BJ (cell line): ENCODE results near the gene CTAGE4. TPM values are rescaled to one million over a fixed set of nuclear protein-coding genes. Genes with fewer than 3 reads are reported as not detected.
"Not testable (repeated sequence)": the region's sequence is repeated elsewhere in the genome, so short reads cannot be mapped to it uniquely, and the experiment has no call there.

Source experiments
- CTCF ChIA-PET: fragments of 350-600 bp; formaldehyde crosslinking; extraction: SDS; loops from one replicate; lab custom pipeline; 2021; ENCODE audit warnings: antibody characterized with exemption, inconsistent platforms; lab: Yijun Ruan, JAX
- POLR2A ChIA-PET: fragments of 300-600 bp; sonication (Branson Sonifier 250); formaldehyde crosslinking; extraction: SDS; loops from one replicate; lab custom pipeline; 2021; ENCODE audit warnings: antibody characterized with exemption; lab: Charles Lee
- DNase-seq: peaks from one replicate; pipeline ENCODE4 v3.0.0-alpha.2; 2011; ENCODE audit warnings: low read depth
- H3K27me3 ChIP-seq: 2 replicates; pipeline ENCODE4 v1.6.0; 2011; ENCODE audit warnings: low read length; ENCODE audit not compliant: control insufficient read depth, insufficient read depth
- H3K36me3 ChIP-seq: 2 replicates; pipeline ENCODE4 v1.5.1; 2011; ENCODE audit warnings: low read length; ENCODE audit not compliant: control insufficient read depth, insufficient read depth
- H3K4me3 ChIP-seq: 2 replicates; pipeline ENCODE4 v1.5.1; 2011; ENCODE audit warnings: low read depth, mild to moderate bottlenecking, control low read depth, low read length
- CTCF ChIP-seq: IDR thresholded peaks from 2 replicates; pipeline ENCODE4 v1.5.1; 2011; ENCODE audit warnings: low read depth, mild to moderate bottlenecking, control low read depth, inconsistent platforms, low read length, moderate library complexity; ENCODE audit not compliant: insufficient read depth
- polyA plus RNA-seq: library from polyadenylated mRNA; depleted of rRNA; stranded (reverse); fragments of >200 nt; gene quantifications from 2 replicates; pipeline ENCODE4 v1.2.3, GENCODE V29; 2011

The CTAGE4 gene
- polyA plus RNA-seq, 1 experiment = 0.91 TPM

- POLR2A ChIA-PET = no interaction called here
- no peaks in the 10 kb centered on the region for H3K27me3 ChIP-seq
- H3K36me3 ChIP-seq = no peaks in the 10 kb centered on the region
- no peak for TF ChIP-seq CTCF
- no peak overlapping the region for H3K4me3 ChIP-seq
- no peak for DNase-seq
- CTCF ChIA-PET = no interaction called here
Measured at GRCh38 chr7:144158861-144159260, 24.4 kb upstream of the CTAGE4 start.

GRCh38 chr7:144164784-144165183 is 18.5 kb upstream of the CTAGE4 start:
- CTCF ChIA-PET = no interaction called here

GRCh38 chr7:144171594-144172350 is 11.5 kb upstream of the CTAGE4 start:
- POLR2A ChIA-PET, CTCF ChIA-PET, H3K36me3 ChIP-seq, H3K4me3 ChIP-seq, DNase-seq, H3K27me3 ChIP-seq: not testable (repeated sequence)

More at GRCh38 chr7:144164784-144165183, 18.5 kb upstream of the CTAGE4 start:
- no peak overlapping the region for H3K4me3 ChIP-seq
- POLR2A ChIA-PET = no interaction called here
- H3K36me3 ChIP-seq = no peaks in the 10 kb centered on the region
- H3K27me3 ChIP-seq = no peaks in the 10 kb centered on the region
- DNase-seq = no peak
- no peak for TF ChIP-seq CTCF

GRCh38 chr7:144174613-144175012 is 8.7 kb upstream of the CTAGE4 start:
- CTCF ChIA-PET = no interaction called here
- Histone ChIP-seq H3K4me3 (no peak overlapping the region), H3K27me3 (no peaks in the 10 kb centered on the region), H3K36me3 (no peaks in the 10 kb centered on the region)
- POLR2A ChIA-PET = no interaction called here
- DNase-seq = no peak
- no peak for TF ChIP-seq CTCF

- H3K36me3 ChIP-seq, DNase-seq, H3K27me3 ChIP-seq, H3K4me3 ChIP-seq, POLR2A ChIA-PET: not testable (repeated sequence)
- CTCF ChIA-PET = interaction anchor here (0.9 to 1.3 kb wide), 2 partner anchors 34 to 213 kb away, joined by 3 to 10 read pairs; no protein-coding TSS in a partner anchor
- TF ChIP-seq CTCF = peak; percentile 29; the same call in 1 of the 2 replicates
Measured at GRCh38 chr7:144178380-144179164, 4.7 kb upstream of the CTAGE4 start.

GRCh38 chr7:144179165-144179479 is 4.1 kb upstream of the CTAGE4 start:
- POLR2A ChIA-PET, H3K27me3 ChIP-seq, CTCF ChIA-PET, DNase-seq, H3K4me3 ChIP-seq, H3K36me3 ChIP-seq: not testable (repeated sequence)

GRCh38 chr7:144187848-144188247 is 4.6 kb downstream of the CTAGE4 start:
- CTCF ChIA-PET, DNase-seq, H3K27me3 ChIP-seq, POLR2A ChIA-PET, H3K36me3 ChIP-seq, H3K4me3 ChIP-seq: not testable (repeated sequence)

GRCh38 chr7:144188578-144189171 is 5.4 kb downstream of the CTAGE4 start:
- H3K27me3 ChIP-seq, POLR2A ChIA-PET, DNase-seq, H3K4me3 ChIP-seq, H3K36me3 ChIP-seq, CTCF ChIA-PET: not testable (repeated sequence)

- H3K4me3 ChIP-seq, H3K36me3 ChIP-seq, H3K27me3 ChIP-seq, CTCF ChIA-PET, POLR2A ChIA-PET, DNase-seq: not testable (repeated sequence)
Measured at GRCh38 chr7:144193782-144194181, 10.5 kb downstream of the CTAGE4 start.
